H9 (cell line): ENCODE results near the gene MUC5B. TPM values are rescaled to one million over a fixed set of nuclear protein-coding genes. Genes with fewer than 3 reads are reported as not detected.

ENCODE experiments used
- DNase-seq: peaks from one replicate; pipeline ENCODE4 v3.0.0-alpha.2; 2017
- H2AFZ ChIP-seq: one replicate; pipeline ENCODE4 v1.6.1; 2013; ENCODE audit warnings: mild to moderate bottlenecking, low read length, control low read depth, moderate library complexity
- H2AK5ac ChIP-seq: 2 replicates; pipeline ENCODE4 v1.6.1; 2013; ENCODE audit warnings: low read length, control low read depth, mixed read lengths; ENCODE audit not compliant: insufficient read length
- H2BK120ac ChIP-seq: one replicate; pipeline ENCODE4 v1.6.1; 2013; ENCODE audit warnings: low read depth, mild to moderate bottlenecking, low read length, control low read depth, inconsistent platforms; ENCODE audit not compliant: poor library complexity, severe bottlenecking
- H2BK12ac ChIP-seq: 2 replicates; pipeline ENCODE4 v1.6.1; 2013; ENCODE audit warnings: low read length, control low read depth, mixed read lengths, low read depth; ENCODE audit not compliant: insufficient read length
- H2BK15ac ChIP-seq: 2 replicates; pipeline ENCODE4 v1.6.1; 2013; ENCODE audit warnings: low read depth, low read length, control low read depth
- H2BK20ac ChIP-seq: one replicate; pipeline ENCODE4 v1.6.1; 2013; ENCODE audit warnings: low read depth, mild to moderate bottlenecking, low read length, control low read depth, inconsistent platforms; ENCODE audit not compliant: poor library complexity, severe bottlenecking
- H2BK5ac ChIP-seq: 2 replicates; pipeline ENCODE4 v1.6.1; 2013; ENCODE audit warnings: low read length, control low read depth, mixed read lengths; ENCODE audit not compliant: insufficient read length
- H3K14ac ChIP-seq: 2 replicates; pipeline ENCODE4 v1.6.1; 2013; ENCODE audit warnings: low read length, control low read depth; ENCODE audit not compliant: insufficient read depth
- H3K18ac ChIP-seq: 2 replicates; pipeline ENCODE4 v1.6.1; 2013; ENCODE audit warnings: low read depth, mild to moderate bottlenecking, mixed read lengths, low read length, control low read depth; ENCODE audit not compliant: insufficient read length
- H3K23ac ChIP-seq: 2 replicates; pipeline ENCODE4 v1.6.1; 2013; ENCODE audit warnings: low read length, control low read depth, mixed read lengths, low read depth; ENCODE audit not compliant: insufficient read length
- H3K23me2 ChIP-seq: 2 replicates; pipeline ENCODE4 v1.6.1; 2013; ENCODE audit warnings: low read depth, mild to moderate bottlenecking, mixed read lengths, low read length, control low read depth; ENCODE audit not compliant: insufficient read length, poor library complexity, severe bottlenecking
- H3K27ac ChIP-seq: 2 replicates; pipeline ENCODE4 v1.5.1; 2013; ENCODE audit warnings: low read length, control low read depth, mixed read lengths, low read depth; ENCODE audit not compliant: insufficient read length
- H3K27me3 ChIP-seq: 2 replicates; pipeline ENCODE4 v1.6.1; 2013; ENCODE audit warnings: low read length, control low read depth, inconsistent platforms; ENCODE audit not compliant: insufficient read depth
- H3K4ac ChIP-seq: 2 replicates; pipeline ENCODE4 v1.6.1; 2013; ENCODE audit warnings: low read depth, mild to moderate bottlenecking, control low read depth, inconsistent platforms, low read length, moderate library complexity
- H3K4me1 ChIP-seq: 2 replicates; pipeline ENCODE4 v1.6.1; 2013; ENCODE audit warnings: low read length, control low read depth, inconsistent platforms; ENCODE audit not compliant: insufficient read depth
- H3K4me2 ChIP-seq: 2 replicates; pipeline ENCODE4 v1.6.1; 2013; ENCODE audit warnings: low read length, control low read depth, mixed read lengths; ENCODE audit not compliant: insufficient read length, insufficient read depth
- H3K56ac ChIP-seq: 2 replicates; pipeline ENCODE4 v1.6.1; 2013; ENCODE audit warnings: low read depth, mild to moderate bottlenecking, mixed read lengths, low read length, control low read depth; ENCODE audit not compliant: insufficient read length
- H3K79me1 ChIP-seq: 2 replicates; pipeline ENCODE4 v1.6.1; 2013; ENCODE audit warnings: low read depth, mild to moderate bottlenecking, moderate library complexity, low read length, control low read depth, inconsistent platforms; ENCODE audit not compliant: insufficient read depth, poor library complexity, severe bottlenecking
- H3K79me2 ChIP-seq: 2 replicates; pipeline ENCODE4 v1.6.1; 2013; ENCODE audit warnings: low read length, control low read depth, inconsistent platforms; ENCODE audit not compliant: insufficient read depth
- H3K9ac ChIP-seq: 2 replicates; pipeline ENCODE4 v1.6.1; 2013; ENCODE audit warnings: low read length, control low read depth, mixed read lengths; ENCODE audit not compliant: insufficient read length; ENCODE audit errors: extremely low read depth
- H3K9me3 ChIP-seq: one replicate; pipeline ENCODE4 v1.6.1; 2013; ENCODE audit warnings: low read depth, low read length, inconsistent platforms; ENCODE audit not compliant: control insufficient read depth
- H3T11ph ChIP-seq: one replicate; pipeline ENCODE4 v1.6.1; 2013; ENCODE audit warnings: mild to moderate bottlenecking, low read length, control low read depth, inconsistent platforms
- H4K20me1 ChIP-seq: one replicate; pipeline ENCODE4 v1.6.1; 2013; ENCODE audit not compliant: control insufficient read depth, insufficient read length, insufficient read depth
- H4K5ac ChIP-seq: 2 replicates; pipeline ENCODE4 v1.6.1; 2013; ENCODE audit warnings: low read depth, mild to moderate bottlenecking, mixed read lengths, low read length, control low read depth; ENCODE audit not compliant: insufficient read length
- H4K8ac ChIP-seq: replicated peaks from 2 replicates; pipeline ENCODE4 v1.6.1; 2013; ENCODE audit warnings: low read length, control low read depth, mixed read lengths, low read depth; ENCODE audit not compliant: insufficient read length
- H4K91ac ChIP-seq: 2 replicates; pipeline ENCODE4 v1.6.1; 2013; ENCODE audit warnings: low read depth, mild to moderate bottlenecking, moderate library complexity, mixed read lengths, low read length, control low read depth; ENCODE audit not compliant: insufficient read length
- H3K27ac Mint-ChIP-seq, 3 experiments: 2 replicates in 2 of 3; 3 replicates in 1 of 3; pipeline ENCODE4 v1.8.0; 2020 to 2021; ENCODE audit warnings: mixed read lengths in 3 of 3, mild to moderate bottlenecking in 1 of 3, moderate library complexity in 1 of 3
- H3K27me3 Mint-ChIP-seq: 2 replicates; pipeline ENCODE4 v1.8.0; 2021; ENCODE audit warnings: low read depth, mild to moderate bottlenecking, moderate library complexity, mixed read lengths
- H3K36me3 Mint-ChIP-seq, 3 experiments: 2 replicates in 2 of 3; 3 replicates in 1 of 3; pipeline ENCODE4 v1.8.0; 2020 to 2021; ENCODE audit warnings: low read depth in 3 of 3, mixed read lengths in 3 of 3; ENCODE audit not compliant: insufficient read depth in 1 of 3
- H3K4me1 Mint-ChIP-seq, 2 experiments: 2 replicates each; pipeline ENCODE4 v1.8.0; 2020; ENCODE audit warnings: mixed read lengths in 2 of 2
- H3K4me3 Mint-ChIP-seq, 2 experiments: 2 replicates in 1 of 2; 3 replicates in 1 of 2; pipeline ENCODE4 v1.8.0; 2020 to 2021; ENCODE audit warnings: mild to moderate bottlenecking in 2 of 2, mixed read lengths in 2 of 2, moderate library complexity in 1 of 2
- H3K9me3 Mint-ChIP-seq, 2 experiments: 2 replicates in 1 of 2; 3 replicates in 1 of 2; pipeline ENCODE4 v1.8.0; 2020; ENCODE audit warnings: mild to moderate bottlenecking in 2 of 2, mixed read lengths in 2 of 2, moderate library complexity in 1 of 2
- CTCF ChIP-seq: fragments of 200-600 bp; sonication (generic); conservative IDR thresholded peaks from 3 replicates; pipeline ENCODE4 v1.8.0; 2021; ENCODE audit warnings: antibody characterized with exemption, mild to moderate bottlenecking
- WGBS: extraction: QIAGEN DNeasy Blood & Tissue Kit; methylation state at CpG from one replicate; pipeline ENCODE4 v1.1.7; 2013; ENCODE audit warnings: missing lambda C conversion rate, low lambda C conversion rate, mixed read lengths; ENCODE audit not compliant: insufficient read length; ENCODE audit errors: extremely low coverage; 5-methylcytosine and 5-hydroxymethylcytosine counted together
- total RNA-seq: library from RNA; stranded (reverse); gene quantifications from 2 replicates; pipeline ENCODE4 v1.2.1, GENCODE V29; 2021

Gene MUC5B
- total RNA-seq, 1 experiment from 2014 or later = not detected

DNA sequence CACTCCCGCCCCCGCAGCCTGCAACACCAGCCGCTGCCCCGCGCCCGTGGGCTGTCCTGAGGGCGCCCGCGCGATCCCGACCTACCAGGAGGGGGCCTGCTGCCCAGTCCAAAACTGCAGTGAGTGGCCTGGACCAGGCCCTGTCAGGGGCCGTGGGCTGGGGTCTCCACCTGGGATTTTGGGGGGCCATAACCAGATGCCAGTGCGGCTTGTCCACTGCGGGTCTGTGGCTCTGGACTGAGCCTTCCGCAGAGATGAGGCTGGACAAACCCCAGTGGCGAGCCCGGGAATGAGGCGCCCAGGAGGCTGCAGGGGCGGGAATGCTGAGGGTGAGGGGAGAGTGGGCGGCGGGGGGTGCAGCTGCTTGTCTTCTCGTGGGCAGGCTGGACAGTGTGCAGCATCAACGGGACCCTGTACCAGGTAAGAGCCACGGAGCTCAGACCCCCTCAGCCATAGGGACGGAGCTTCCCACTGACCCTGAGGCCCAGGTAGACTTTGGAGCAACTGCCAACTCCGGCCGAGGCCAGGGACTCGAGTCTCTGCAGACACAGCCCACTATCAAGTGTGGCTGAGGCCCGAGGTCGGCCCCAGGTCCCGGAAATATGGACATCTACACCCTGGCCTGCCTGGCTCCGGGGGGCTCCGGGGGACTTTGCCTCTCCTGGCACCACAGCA is 24.8 kb upstream of the MUC5B start:
- H2AFZ ChIP-seq = no peak overlapping the region
- WGBS = no CpG with 5 or more reads among the region's 33 CpGs

More for the DNA sequence above, 24.8 kb upstream of the MUC5B start:
- Histone ChIP-seq H3K4me1 (no peaks in the 10 kb centered on the region), H4K91ac (no peak overlapping the region), H3K23me2 (peaks cover 4% of the 10 kb centered on the region), H2BK12ac (no peak overlapping the region), H2BK20ac (no peak overlapping the region), H3K79me1 (no peaks in the 10 kb centered on the region), H3K56ac (no peak overlapping the region), H3K4me2 (no peak overlapping the region), H2BK120ac (no peak overlapping the region), H4K8ac (no peak overlapping the region), H4K5ac (no peak overlapping the region), H3K4ac (no peak overlapping the region), H2BK15ac (no peak overlapping the region), H4K20me1 (no peaks in the 10 kb centered on the region), H3K79me2 (no peaks in the 10 kb centered on the region), H2AK5ac (no peak overlapping the region), H2BK5ac (no peak overlapping the region), H3K18ac (no peak overlapping the region), H3K9ac (no peak overlapping the region), H3K23ac (no peak overlapping the region), H3T11ph (no peak overlapping the region), H3K27me3 (no peaks in the 10 kb centered on the region), H3K14ac (no peak overlapping the region; the same call in 1 of the 2 replicates), H3K27ac (no peak overlapping the region), H3K9me3 (no peaks in the 10 kb centered on the region)
- Mint-ChIP-seq H3K4me3 (no peak overlapping the region), H3K27me3 (peaks cover 4% of the 10 kb centered on the region), H3K9me3 (peaks cover 1 to 8% of the 10 kb centered on the region in 2 experiments; a peak in 2 of 5 replicates), H3K4me1 (no peaks in the 10 kb centered on the region), H3K27ac (no peak overlapping the region), H3K36me3 (no peaks in the 10 kb centered on the region)
- DNase-seq = peak; percentile 54
- peak; percentile 52 for TF ChIP-seq CTCF
